HG03442 (cell line): ENCODE data around the gene DPY19L1.
A peak's percentile ranks its signal among the peaks of the same experiment; 100 is the strongest.
"Not testable (repeated sequence)": the region's sequence is repeated elsewhere in the genome, so short reads cannot be mapped to it uniquely, and the experiment has no call there.

ENCODE experiments used
- ATAC-seq: cut with Tn5 transposase; IDR thresholded peaks from one replicate; pipeline ENCODE4 v1.9.1; 2021; ENCODE audit warnings: mild to moderate bottlenecking, moderate library complexity; ENCODE audit not compliant: unreplicated experiment

Gene DPY19L1

GRCh38 chr7:34928560-34928959 is 108.7 kb downstream of the DPY19L1 start:
- no peak for ATAC-seq

GRCh38 chr7:34928052-34928451 is 109.2 kb downstream of the DPY19L1 start:
- peak; percentile 68 for ATAC-seq

DNA sequence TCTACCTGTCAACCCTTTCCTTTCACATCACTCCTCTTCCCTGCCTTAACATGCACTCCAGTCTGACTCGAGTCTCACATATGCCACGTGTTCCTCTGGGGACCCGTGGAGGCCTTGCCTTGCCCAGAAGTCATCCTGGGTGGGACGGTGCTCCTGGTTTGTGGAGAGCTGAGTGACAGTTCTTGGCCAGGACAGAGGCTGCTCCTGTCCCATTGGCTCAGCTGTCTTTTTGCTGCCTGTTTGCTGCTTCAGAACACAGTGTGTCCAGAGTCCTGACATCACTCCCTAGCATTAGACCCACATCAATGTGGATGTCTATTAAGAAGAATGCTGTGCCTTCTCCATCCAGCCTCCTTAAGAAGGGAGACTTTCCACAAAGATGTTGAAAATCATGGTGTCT is 116.8 kb downstream of the DPY19L1 start:
- not testable (repeated sequence) for ATAC-seq

DNA sequence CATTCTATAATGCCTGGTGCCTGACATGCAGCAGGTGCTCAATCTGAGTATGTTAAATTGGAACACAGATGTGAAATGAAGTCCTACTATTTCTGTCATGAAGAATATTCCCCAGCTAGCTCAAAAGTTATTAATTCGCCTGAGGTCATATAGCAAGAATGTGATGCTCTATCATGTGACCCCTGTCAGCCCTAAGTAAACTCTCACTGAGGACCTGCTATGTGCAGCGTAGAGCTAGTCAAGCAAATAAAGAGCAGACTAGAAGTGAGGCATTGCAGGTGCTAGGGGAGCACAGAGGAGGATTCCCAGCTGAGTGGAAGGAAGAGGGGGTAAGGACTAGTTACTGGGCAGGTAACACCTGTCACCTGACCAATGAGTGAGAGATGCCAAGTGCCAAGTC is 118.2 kb downstream of the DPY19L1 start:
- ATAC-seq, result not testable (repeated sequence)

DNA sequence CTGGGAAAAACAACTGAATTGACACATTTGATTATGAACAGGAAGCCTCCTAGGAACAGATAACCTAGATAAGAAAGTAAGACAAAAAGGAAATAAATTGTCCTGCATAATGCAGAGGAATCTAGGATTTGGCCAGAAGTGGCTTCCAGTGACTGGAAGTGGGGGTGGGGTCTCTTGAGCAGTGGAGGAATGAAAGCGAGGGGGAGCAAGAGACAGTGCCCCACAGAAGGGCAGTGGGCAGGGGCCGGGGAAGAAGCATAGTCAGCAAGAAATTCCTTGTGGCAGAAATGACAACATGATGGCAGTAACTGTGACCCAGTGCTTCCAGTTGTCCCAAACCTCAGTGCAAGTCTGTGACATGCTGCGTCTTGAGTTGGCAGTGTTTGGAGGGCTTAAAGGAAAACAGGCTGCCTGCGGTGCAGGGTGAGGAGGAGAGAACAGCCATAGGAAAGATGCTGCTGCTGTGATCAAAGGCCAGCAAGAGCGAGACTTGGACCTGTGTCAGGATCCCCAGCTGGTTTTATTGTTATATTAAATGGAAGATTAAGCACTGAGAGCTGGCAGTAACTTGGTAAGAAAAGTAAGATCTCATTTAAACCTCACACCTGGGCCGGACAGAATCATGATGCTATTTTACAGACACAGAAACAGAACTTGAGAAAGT is 119.0 kb downstream of the DPY19L1 start:
- not testable (repeated sequence) for ATAC-seq

- not testable (repeated sequence) for ATAC-seq
Measured at GRCh38 chr7:34917515-34917914, 119.8 kb downstream of the DPY19L1 start.

DNA sequence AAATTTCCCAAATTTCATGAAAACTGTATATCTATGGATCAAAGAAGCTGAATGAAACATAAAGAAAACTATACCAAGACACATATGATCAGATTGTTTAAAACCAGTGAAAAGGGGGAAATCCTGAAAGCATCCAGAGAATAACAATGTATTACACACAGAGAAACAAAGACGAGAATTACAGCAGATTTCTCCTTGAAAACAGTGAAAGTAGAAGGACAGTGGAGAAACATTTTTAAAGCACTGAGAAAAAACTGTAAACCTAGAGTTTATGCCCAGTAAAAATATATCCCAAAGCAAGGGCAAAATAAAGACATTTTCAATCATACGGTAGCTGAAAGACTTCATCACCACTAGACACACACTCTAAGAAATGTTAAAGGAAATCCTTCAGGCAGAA is 121.0 kb downstream of the DPY19L1 start:
- ATAC-seq, result no peak

- no peak for ATAC-seq
Measured at GRCh38 chr7:34912236-34912635, 125.0 kb downstream of the DPY19L1 start.

DNA sequence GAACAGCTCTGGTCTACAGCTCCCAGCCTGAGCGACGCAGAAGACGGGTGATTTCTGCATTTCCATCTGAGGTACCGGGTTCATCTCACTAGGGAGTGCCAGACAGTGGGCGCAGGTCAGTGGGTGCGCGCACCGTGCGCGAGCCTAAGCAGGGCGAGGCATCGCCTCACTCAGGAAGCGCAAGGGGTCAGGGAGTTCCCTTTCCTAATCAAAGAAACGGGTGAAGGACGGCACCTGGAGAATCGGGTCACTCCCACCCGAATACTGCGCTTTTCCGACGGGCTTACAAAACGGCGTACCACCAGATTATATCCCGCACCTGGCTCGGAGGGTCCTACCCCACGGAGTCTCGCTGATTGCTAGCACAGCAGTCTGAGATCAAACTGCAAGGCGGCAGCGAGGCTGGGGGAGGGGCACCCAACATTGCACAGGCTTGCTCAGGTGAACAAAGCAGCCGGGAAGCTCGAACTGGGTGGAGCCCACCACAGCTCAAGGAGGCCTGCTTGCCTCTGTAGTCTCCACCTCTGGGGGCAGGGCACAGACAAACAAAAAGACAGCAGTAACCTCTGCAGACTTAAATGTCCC is 130.9 kb downstream of the DPY19L1 start:
- ATAC-seq, result not testable (repeated sequence)

DNA sequence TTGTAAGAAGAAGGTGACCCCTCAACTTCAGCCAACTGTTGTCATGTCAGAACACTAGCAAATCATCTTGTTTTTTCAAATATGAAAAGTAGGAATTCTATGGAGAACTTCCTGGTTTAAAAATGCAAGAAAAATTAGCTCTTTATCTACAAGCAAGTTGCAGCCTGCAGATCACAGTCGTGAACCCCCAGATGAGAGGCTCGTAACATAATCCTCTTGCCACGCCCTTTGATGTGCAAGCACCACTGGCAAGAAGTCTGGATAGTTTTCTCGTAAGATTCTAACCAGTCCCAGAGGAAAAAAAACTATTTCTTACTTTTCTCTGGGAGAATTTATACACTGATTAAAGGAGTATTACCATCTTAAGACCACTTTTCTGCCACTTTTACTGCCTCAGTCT is 132.3 kb downstream of the DPY19L1 start:
- no peak for ATAC-seq

- ATAC-seq, result not testable (repeated sequence)
Measured at GRCh38 chr7:34903921-34904320, 133.4 kb downstream of the DPY19L1 start.

GRCh38 chr7:34902182-34902581 is 135.1 kb downstream of the DPY19L1 start:
- no peak for ATAC-seq

DNA sequence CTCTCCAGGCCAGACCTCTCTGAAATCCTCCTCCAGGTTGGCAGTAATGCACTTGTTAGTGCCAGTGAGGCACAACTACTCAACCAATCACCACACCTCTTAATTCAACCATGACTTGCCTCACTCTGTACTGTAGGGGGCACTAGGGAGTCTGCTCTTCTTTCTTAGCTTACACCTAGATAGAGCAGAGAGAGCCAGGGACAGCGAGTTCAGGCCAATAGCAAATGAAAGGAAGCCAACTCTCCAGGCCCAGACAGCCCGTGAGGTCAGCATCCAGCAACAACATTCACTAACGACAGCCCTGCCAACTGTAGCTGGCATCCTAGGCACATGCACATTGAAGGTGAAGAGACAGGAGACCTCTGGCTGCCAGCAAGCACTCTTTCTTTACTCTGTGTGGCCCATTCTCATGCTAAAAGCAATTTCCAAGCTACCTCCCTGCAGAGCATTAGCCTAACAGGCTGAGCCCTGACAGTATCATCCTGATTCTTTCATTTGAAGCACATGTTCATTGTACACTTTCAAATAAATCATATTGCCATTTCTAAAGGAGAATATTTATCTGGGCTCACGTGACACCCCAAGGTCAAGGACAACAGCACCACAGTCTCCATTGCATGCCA is 136.3 kb downstream of the DPY19L1 start:
- ATAC-seq, result peak; percentile 75

- ATAC-seq, result no peak
Measured at GRCh38 chr7:34895202-34895601, 142.1 kb downstream of the DPY19L1 start.

DNA sequence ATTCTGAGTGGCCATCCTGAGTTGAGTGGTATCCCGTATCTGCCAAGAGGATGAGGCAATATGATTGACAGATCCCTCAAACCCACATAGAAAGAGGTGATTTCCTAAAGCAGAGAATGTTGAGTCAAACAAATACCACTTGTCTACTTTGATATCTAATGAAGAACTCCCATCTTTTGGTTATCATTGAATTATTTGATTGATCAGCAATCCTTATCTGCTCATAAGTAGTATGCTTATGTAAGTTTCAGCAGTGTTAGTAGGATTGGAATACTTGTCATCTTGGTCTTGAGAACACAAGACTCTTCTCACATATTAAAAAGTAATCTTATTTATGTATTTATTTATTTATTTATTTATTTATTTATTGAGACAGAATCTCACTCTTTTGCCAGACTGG is 147.3 kb downstream of the DPY19L1 start:
- no peak for ATAC-seq

- ATAC-seq, result no peak
Measured at GRCh38 chr7:34886856-34887255, 150.4 kb downstream of the DPY19L1 start.

- not testable (repeated sequence) for ATAC-seq
Measured at GRCh38 chr7:34883855-34884254, 153.4 kb downstream of the DPY19L1 start.

DNA sequence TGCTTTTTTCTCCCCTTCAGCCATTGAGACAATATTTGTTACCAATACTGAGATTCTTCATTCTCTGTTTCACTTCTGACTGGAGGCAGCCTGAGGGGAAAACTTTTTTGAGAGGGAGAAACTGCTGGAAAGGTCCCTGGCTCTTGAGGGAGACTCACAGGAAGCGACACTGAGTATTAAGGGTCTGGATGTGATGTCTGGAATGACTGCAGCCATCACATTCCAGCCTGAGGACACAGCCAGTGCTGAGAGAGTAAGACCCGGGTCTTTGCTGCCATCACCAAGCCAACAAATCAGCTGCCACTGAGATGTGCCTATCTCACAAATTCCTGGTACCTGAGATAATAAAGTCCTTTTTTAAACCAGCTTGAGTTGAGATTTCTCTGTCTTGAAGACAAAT is 157.4 kb downstream of the DPY19L1 start:
- ATAC-seq, result no peak

- not testable (repeated sequence) for ATAC-seq
Measured at GRCh38 chr7:34878944-34879735, 158.1 kb downstream of the DPY19L1 start.
